ENCODE results near the gene CCDC9.

The CCDC9 gene

DNA sequence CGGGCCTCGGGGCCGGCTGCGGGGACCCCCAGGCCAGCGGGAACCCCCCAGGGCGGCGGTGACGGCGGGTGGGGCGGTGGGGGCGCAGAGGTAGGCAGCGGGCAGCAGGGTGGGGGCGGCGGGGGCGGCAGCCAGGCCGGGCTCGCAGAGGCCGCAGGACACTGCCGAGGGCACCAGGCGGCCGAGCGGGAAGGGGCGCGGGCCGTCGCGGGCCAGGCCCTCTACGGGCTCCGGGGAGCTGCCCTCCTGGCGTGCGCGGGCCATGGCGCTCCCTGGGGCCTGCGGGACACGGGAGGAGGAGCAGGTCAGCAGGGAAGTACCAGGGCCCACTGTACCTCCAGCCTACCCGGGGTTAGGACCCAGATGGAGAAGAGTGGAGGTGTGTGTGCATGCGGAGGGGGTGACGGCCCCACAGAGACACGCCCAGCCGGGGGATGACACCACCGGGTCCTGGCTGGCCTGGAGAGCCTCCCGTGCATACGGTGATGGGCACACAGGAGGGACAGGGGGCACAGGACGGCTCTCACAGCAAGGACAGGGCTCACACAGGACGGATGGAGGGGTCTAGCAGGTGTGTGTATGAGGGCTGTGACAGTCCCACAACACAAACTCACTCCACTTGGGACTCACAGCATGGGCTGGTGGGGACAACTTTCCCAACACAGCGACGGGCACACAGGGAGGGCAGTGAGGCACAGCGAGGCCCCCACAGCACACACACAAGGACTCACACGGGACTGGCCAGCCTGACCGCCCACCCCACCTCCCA, 28.0 kb upstream of the CCDC9 start:
- peak overlapping the region; percentile 95 for H3K4me3 ChIP-seq (ENCODE audit: low read depth, low read length)
- ChIA-PET CTCF (interaction anchor here (0.7 to 9.0 kb wide), 2 partner anchors 17 to 18 kb away, joined by 3 to 104 read pairs; no protein-coding TSS in a partner anchor), POLR2A (interaction anchor here (0.6 to 4.6 kb wide), 5 partner anchors 10 to 71 kb away, joined by 3 to 79 read pairs (median 28); partner anchors contain the start of gene CCDC9)
- TF ChIP-seq CTCF (IDR thresholded peaks at IDR 0.05; ENCODE audit: insufficient read depth, low read length, missing control alignments), result no peak
- DNase-seq (ENCODE audit: low read depth, low spot score), result no peak

DNA sequence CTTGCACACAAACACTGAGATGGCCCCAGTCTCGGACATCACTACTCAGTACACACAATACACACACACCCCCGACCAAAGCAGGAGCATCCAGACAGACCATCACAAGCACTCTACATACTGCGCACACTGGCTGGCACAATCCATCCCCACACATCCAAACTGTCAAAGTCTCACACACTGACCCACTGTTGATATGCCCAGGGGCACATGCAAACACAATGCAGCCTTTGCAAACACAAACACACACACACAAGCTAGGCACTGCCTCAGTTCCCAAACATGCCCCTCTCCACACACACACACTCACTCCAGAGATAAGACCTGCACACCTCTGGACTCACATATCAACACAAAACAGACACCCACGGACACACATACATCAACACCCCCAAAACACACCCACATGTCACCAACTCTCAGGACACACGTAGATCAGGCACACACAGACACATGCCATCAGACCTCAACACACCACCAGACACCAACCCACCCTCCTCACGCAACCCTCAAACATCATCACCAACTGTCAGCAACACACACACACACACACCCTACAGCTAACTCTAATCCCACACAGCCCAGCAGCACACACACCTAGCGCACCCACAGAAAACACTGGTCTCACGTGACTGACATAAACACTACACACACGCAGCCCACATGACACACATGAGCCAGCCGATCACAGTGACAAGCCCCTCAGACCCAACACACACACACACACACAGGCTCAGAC, 27.2 kb upstream of the CCDC9 start:
- ChIA-PET POLR2A (no interaction called here), CTCF (interaction anchor here (1.1 to 9.0 kb wide), 2 partner anchors 16 to 71 kb away, joined by 5 to 104 read pairs; no protein-coding TSS in a partner anchor)
- peak overlapping the region; percentile 95 for H3K4me3 ChIP-seq (ENCODE audit: low read depth, low read length)
- no peak for DNase-seq (ENCODE audit: low read depth, low spot score)
- TF ChIP-seq CTCF (IDR thresholded peaks at IDR 0.05; ENCODE audit: insufficient read depth, low read length, missing control alignments), result no peak

DNA sequence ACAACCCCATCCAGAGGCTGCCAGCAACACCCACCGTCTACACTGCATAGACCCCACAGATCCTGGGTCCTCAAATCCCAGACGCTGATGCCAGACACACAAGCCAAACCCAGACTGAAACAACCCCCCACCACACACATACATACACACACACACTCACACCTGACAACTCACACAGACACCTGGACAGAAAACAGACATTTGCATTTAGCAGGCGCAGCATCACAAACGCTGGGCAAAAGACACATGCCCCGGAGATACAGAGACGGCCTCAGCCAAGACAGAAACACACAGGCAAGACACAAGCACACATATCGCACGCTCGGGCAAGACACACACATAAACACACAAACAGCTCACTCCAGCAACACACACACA, 26.7 kb upstream of the CCDC9 start:
- H3K4me3 ChIP-seq (ENCODE audit: low read depth, low read length), result peak overlapping the region; percentile 95
- DNase-seq (ENCODE audit: low read depth, low spot score), result no peak

GRCh38 chr19:47230054-47230920, 26.0 kb upstream of the CCDC9 start:
- ChIA-PET POLR2A (interaction anchor here (0.6 kb wide), 1 partner anchor 12 kb away, joined by 3 read pairs; no protein-coding TSS in a partner anchor), CTCF (interaction anchor here (1.1 to 9.0 kb wide), 2 partner anchors 15 to 72 kb away, joined by 5 to 104 read pairs; no protein-coding TSS in a partner anchor)
- peak overlapping the region; percentile 95 for H3K4me3 ChIP-seq (ENCODE audit: low read depth, low read length)
- TF ChIP-seq CTCF (IDR thresholded peaks at IDR 0.05; ENCODE audit: insufficient read depth, low read length, missing control alignments), result peak; percentile 78
- DNase-seq (ENCODE audit: low read depth, low spot score), result no peak

More for the DNA sequence above, 26.7 kb upstream of the CCDC9 start:
- CTCF ChIA-PET, result interaction anchor here (1.1 to 9.0 kb wide), 2 partner anchors 16 to 71 kb away, joined by 5 to 104 read pairs; no protein-coding TSS in a partner anchor
- TF ChIP-seq CTCF (IDR thresholded peaks at IDR 0.05; ENCODE audit: insufficient read depth, low read length, missing control alignments), result no peak
- POLR2A ChIA-PET, result interaction anchor here (0.6 kb wide), 1 partner anchor 13 kb away, joined by 3 read pairs; no protein-coding TSS in a partner anchor

DNA sequence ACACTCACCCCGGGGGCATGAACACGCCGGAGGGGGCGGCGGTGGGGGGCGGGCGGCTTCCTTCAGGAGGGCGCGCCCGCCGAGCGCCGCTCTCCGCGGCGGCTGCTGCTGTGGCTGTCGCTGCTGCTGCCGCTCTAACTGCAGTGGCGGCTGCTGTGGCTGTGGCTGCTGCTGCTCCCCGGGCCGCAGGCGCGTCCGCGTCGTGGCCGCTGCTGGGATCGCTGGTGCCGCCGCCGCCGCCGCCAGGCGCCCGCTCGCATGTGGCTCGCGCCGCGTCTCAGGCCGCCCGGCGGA, 25.5 kb upstream of the CCDC9 start, which contains the start of gene BBC3:
BBC3 (minus strand) TSS at position 279 of the 294 bp plus-strand sequence. CDS start 2,768 bp downstream, outside the sequence.
- no peak for TF ChIP-seq CTCF (IDR thresholded peaks at IDR 0.05; ENCODE audit: insufficient read depth, low read length, missing control alignments)
- DNase-seq (ENCODE audit: low read depth, low spot score), result no peak
- H3K4me3 ChIP-seq (ENCODE audit: low read depth, low read length), result peak within 1 kb of the TSS; percentile 95
- POLR2A ChIA-PET, result no interaction called here
- CTCF ChIA-PET, result no interaction called here
